GM21529 (cell line): Measurements from ENCODE around the gene CHAC1.

Source experiments
- ATAC-seq: cut with Tn5 transposase; IDR thresholded peaks from one replicate; pipeline ENCODE4 v1.9.1; 2021; ENCODE audit not compliant: unreplicated experiment

CHAC1 gene

DNA sequence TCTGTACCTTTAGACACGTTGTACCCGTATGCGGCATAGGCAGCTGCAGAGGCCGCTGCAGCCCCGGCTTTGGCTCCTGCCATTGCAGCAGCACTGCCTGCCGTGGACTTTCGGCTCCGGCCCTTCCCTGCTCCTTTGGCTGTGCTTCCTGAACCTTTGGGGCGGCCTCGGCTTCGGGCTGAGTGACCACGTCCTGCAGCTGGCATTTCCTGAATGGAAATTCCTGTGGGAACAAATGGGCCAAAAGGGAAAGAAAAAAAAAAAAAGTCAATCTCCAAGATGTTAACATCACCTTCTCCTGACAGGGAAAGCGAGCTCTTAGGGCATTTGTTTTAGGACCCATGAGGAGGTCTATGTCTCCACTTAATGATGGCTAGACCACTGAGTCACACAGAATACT is 29.6 kb downstream of the CHAC1 start:
- ATAC-seq: no peak

- ATAC-seq: no peak
Measured at GRCh38 chr15:40984406-40984805, 31.1 kb downstream of the CHAC1 start.

DNA sequence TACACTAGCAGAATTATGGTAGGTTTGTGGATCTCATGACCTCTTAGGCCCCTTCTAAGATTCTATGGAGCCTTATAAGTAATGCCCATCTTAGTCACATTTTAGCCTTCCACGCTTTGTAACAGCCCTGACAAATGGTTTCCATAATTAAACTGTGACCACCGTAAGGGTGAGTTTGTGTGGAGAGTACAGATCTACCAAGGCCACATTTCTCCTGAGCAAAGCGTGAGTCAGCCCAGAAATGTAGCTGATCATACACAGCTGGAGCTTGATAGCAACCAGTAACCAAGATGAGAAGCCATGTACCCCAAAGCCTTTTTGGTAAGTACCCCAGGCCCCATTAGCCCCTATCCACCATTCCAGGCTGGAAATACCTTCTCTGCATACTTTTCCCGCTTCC is 31.7 kb downstream of the CHAC1 start:
- ATAC-seq: no peak

DNA sequence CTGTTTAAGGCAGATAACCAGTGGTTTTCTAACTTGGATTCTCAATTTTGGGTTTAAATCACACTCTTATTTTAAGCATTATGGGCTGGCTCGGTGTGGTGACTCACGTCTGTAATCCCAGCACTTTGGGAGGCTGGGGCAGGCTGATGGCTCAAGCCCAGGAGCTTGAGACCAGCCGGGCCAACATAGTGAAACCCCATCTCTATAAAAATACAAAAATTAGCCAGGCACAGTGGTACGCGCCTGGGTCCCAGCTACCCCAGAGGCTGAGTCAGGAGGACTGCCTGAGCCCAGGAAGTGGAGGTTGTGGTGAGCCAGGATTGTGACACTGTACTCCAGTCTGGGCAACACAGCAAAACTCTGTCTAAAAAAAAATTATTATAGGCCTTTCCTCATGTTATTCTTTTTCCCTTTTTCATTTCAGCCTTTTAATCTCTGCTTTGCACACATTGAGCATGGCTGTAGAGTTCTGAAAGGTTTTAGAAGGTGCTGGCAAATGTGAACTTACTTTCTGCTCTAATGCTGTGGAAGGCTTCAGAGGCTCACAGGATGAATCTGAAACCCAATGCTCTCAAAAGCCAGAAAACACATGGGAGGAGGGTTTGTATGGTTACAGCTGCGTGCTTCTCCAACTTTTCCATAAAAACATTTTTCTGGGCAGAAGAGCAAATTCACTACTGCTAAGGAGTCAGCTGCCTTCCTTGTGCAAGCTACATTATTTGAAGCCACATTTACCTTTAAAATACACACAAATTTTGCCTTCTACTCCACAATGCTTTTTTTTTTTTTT is 32.5 kb downstream of the CHAC1 start:
- ATAC-seq: no peak

DNA sequence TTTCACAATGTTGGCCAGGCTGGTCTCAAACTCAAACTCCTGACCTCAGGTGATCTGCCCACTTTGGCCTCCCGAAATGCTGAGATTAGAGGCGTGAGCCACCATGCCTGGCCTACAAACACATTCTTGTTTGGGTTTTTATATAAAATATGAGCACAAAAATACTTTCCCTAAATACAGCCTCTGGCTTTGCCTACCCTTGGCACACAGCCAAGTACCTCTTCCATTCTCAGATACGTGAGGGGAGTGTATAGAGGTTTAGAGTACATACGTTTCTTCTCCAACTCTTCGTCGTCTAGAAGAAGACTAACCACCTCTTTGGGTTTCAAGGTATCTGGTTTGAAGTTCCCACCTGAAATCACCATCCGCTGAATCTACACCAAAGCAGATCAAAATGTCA is 33.5 kb downstream of the CHAC1 start:
- ATAC-seq: no peak

DNA sequence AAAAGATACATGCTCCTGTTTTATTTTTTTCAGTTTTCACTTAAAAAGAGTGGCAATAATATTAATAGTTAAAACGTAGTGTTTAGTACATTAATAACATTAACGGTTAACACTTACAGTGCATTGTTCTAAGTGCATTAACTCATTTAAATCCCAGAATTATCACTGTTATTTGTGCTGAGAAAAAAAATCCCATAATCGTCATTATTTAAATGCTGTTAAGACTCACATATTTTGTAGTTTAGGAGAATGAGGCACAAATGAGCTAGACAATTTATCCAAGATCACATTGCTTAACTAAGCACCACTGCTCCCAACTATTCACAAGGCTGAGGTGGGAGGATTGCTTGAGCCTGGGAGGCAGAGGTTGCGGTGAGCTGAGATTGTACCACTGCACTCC is 34.9 kb downstream of the CHAC1 start:
- no peak for ATAC-seq

DNA sequence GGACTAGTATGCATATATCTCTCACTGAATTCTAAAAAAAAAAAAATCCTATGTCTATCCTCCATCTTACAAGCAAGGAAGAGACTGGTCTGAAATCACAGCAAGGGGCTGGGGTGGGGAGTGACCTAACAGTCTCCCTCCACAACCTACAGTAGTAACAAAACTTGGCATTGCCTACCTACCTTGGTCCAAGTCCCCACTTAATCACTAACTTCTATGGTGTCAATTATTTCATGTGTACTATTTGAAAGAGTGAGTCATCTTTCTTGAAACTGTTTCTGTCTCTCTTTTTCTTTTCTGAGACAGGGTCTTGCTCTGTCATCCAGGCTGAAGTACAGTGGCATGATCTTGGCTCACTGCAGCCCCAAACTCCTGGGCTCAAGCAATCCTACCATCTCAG is 36.8 kb downstream of the CHAC1 start:
- no peak for ATAC-seq

GRCh38 chr15:40990789-40991188 is 37.5 kb downstream of the CHAC1 start:
- ATAC-seq: no peak

- ATAC-seq: no peak
Measured at GRCh38 chr15:40991355-40991754, 38.1 kb downstream of the CHAC1 start.

- ATAC-seq: no peak
Measured at GRCh38 chr15:40992241-40992741, 39.0 kb downstream of the CHAC1 start.

GRCh38 chr15:40992825-40993224 is 39.6 kb downstream of the CHAC1 start:
- ATAC-seq: no peak

DNA sequence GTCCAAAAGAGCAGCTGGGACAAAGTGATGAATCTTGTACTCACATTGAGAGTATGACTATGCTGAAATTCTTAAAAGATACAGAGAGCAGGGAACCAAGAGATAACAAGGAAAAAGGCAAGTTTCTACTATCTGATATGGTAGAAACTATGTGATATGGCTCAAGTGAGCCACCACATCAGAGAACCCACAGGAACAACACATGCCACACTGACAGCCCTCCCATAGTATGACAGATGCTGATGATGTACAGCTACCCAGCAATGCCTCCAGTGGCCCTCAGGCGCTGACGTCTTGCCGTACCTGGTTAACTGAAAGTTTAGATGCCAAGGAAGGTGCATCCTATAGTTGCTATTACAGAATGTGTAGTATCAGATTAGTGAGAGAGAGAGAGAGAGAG is 42.4 kb downstream of the CHAC1 start:
- no peak for ATAC-seq

GRCh38 chr15:40999190-40999589 is 45.9 kb downstream of the CHAC1 start:
- ATAC-seq: no peak

GRCh38 chr15:41001524-41002214 is 48.4 kb downstream of the CHAC1 start:
- ATAC-seq: no peak

- no peak for ATAC-seq
Measured at GRCh38 chr15:41004490-41004889, 51.2 kb downstream of the CHAC1 start.
